ENCODE results near the gene UBAC1. TPM values are rescaled to one million over a fixed set of nuclear protein-coding genes. Genes with fewer than 3 reads are reported as not detected.

Gene UBAC1
- total and polyA plus RNA-seq, 2 donors: 24.6 to 59.8 TPM

DNA sequence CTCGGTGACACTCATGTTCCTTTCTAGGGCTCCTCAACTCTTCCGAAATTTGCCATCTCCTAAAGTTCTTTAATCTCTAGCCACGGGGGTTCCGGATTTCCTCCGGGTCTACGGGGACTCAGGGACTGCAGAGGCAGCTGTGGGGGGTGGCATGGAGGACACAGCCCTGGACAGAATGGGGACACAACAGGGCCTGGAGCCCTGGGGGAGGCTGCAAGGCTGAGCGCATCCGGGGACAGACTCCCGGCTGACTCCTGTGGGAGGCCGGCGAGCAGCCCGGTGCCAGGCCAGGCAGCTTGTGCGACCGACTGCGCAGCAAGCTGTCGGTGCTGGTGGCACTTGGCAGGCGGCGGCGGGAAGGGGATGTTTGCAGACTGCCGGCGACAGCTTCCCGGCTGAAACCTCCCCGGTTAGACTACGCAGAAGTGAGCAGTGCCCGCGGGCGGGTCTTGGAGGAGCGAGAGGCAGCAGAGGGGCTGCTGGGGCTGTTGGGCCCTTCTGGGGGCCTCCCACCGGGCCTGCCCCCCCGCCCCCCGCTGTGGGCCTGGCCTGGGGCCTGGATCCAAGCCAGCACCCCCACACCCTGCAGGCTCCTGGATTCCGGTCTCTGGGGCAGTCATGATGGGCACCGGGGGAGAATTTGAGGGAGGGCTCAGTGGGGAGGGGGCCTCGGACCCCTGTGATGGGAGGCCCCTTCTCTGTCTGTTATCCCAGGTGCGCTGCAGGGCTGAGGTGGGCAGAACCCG, 28.7 kb upstream of the UBAC1 start:
- no peak overlapping the region for H3K27ac ChIP-seq (ENCODE audit: low read depth)
- H3K4me1 ChIP-seq (ENCODE audit: insufficient read depth): no peaks in the 10 kb centered on the region
- DNase-seq (ENCODE audit: extremely low spot score): no peak
- H3K36me3 ChIP-seq (ENCODE audit: insufficient read depth): no peaks in the 10 kb centered on the region
- 54% methylated on average over 36 of the region's 36 CpGs for WGBS
- H3K4me3 ChIP-seq (ENCODE audit: low read depth, low read length): no peak overlapping the region

DNA sequence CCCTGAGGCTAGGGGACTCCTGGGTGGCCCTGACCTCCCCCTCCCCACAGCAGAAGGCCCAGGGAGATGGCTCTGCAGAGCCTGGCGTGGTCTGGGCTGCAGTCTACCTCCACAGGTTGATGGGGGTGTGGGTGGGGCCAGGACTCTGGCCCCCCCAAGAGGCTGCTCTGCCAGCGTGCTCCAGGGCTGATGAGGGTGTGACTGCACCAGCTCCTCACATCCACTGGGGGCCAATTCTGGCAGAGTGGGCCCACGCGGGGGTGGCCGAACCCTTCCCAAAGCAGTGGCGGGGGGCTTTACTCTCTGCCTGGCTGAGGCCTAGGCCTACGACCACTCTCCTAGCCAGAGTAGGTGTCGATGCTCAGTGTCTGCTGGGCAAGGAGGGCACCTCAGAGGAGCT, 28.0 kb upstream of the UBAC1 start:
- 91% methylated on average over 8 of the region's 8 CpGs for WGBS
- Histone ChIP-seq H3K4me1 (ENCODE audit: insufficient read depth) (no peaks in the 10 kb centered on the region), H3K4me3 (ENCODE audit: low read depth, low read length) (no peak overlapping the region), H3K36me3 (ENCODE audit: insufficient read depth) (no peaks in the 10 kb centered on the region), H3K27ac (ENCODE audit: low read depth) (no peak overlapping the region)
- DNase-seq (ENCODE audit: extremely low spot score): no peak

DNA sequence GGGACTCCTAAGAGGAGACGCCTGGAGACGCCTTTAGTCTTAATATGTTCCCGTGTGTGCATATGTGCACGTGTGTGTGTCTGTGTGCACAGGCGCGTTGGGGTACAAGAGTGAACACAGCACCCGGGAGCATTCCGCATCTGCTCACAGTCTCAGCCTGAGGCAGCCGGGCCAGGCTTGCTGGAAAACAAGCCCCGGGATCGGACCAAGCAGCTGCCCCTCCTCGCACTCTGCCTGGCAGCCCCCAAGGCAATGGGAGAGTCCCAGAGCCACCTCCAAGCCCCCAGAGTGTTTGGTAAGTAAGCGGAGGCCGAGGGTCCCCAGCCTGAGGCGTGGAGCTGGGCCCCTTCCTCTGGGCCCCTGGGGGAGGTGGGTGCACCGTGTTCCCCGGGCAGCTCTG, 27.3 kb upstream of the UBAC1 start:
- Histone ChIP-seq H3K4me3 (ENCODE audit: low read depth, low read length) (no peak overlapping the region), H3K27ac (ENCODE audit: low read depth) (no peak overlapping the region), H3K36me3 (ENCODE audit: insufficient read depth) (no peaks in the 10 kb centered on the region), H3K4me1 (ENCODE audit: insufficient read depth) (no peaks in the 10 kb centered on the region)
- WGBS: 89% methylated on average over 17 of the region's 17 CpGs
- no peak for DNase-seq (ENCODE audit: extremely low spot score)

DNA sequence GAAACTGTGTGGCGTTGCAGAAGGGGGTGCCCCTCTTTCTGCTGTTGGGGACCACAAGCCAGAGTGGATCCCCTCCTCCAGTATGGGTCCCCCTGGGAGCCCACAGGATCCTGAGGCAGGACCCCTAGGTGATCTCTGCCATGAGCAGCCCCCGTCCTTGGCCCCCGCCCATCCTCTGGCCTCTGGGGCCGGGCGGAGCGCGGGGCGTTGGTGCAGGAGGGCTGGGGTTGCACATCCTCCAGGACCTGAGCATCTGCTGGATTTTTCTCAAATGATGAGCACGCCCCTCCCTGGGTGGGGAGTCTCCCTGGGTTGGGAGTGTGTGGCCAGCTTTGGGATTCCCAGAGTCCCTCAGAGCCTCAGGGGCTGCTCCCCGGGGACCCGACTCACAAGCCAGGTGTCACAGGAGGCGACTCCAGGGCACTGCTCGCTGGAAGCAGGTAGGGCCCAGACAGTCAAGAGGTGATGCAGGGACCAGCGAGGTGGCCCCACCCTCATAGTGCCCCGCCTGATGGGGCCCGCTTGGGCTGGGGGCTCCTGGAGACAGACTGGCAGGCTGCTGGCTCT, 26.7 kb upstream of the UBAC1 start:
- Histone ChIP-seq H3K36me3 (ENCODE audit: insufficient read depth) (no peaks in the 10 kb centered on the region), H3K27ac (ENCODE audit: low read depth) (no peak overlapping the region), H3K4me1 (ENCODE audit: insufficient read depth) (no peaks in the 10 kb centered on the region), H3K4me3 (ENCODE audit: low read depth, low read length) (no peak overlapping the region)
- no peak for DNase-seq (ENCODE audit: extremely low spot score)
- 92% methylated on average over 16 of the region's 16 CpGs for WGBS

DNA sequence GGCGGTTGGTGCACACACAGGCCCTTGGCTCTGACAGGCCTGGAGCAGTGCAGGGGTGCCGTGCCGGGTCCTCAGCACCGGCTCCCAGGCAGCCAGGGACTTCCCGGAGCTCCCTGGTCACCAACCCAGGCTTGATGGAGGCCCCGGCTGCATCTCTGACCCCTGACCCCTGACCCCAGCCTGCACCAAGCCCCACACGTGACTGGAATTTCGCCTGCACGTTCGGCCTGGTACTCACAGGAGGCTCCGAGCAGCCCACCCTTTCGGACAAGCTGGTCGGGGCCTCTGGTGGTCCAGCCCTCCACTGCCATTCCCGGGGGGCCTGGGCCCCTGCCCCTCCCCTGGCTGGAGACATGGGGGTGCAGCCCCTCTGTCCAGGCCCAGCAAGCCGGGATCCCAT, 25.4 kb upstream of the UBAC1 start:
- WGBS: 80% methylated on average over 15 of the region's 15 CpGs
- H3K4me1 ChIP-seq (ENCODE audit: insufficient read depth): no peaks in the 10 kb centered on the region
- H3K4me3 ChIP-seq (ENCODE audit: low read depth, low read length): no peak overlapping the region
- no peak overlapping the region for H3K27ac ChIP-seq (ENCODE audit: low read depth)
- no peak for DNase-seq (ENCODE audit: extremely low spot score)
- no peaks in the 10 kb centered on the region for H3K36me3 ChIP-seq (ENCODE audit: insufficient read depth)

DNA sequence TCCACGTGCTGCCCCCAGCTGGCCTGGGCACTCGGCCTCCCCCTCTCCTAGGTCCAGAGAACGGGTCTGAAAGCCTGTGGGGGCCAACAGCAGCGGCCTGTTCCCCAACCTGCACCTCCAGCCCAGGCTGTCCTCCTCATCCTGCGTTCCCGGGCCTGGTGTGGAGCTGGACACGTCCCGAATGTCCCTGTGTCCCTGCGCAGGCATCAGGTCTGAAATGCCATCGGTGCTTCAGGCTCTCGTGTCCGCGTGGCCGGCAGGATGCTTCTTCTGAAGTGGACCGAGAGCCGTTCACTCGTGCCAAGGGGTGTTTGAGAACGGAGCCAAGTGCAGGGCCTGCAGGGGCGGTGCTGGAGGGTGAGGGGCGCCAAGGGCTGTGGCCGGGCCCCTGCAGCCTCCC, 24.7 kb upstream of the UBAC1 start:
- H3K4me3 ChIP-seq (ENCODE audit: low read depth, low read length): no peak overlapping the region
- H3K36me3 ChIP-seq (ENCODE audit: insufficient read depth): no peaks in the 10 kb centered on the region
- no peaks in the 10 kb centered on the region for H3K4me1 ChIP-seq (ENCODE audit: insufficient read depth)
- no peak overlapping the region for H3K27ac ChIP-seq (ENCODE audit: low read depth)
- DNase-seq (ENCODE audit: extremely low spot score): no peak
- 81% methylated on average over 21 of the region's 21 CpGs for WGBS

DNA sequence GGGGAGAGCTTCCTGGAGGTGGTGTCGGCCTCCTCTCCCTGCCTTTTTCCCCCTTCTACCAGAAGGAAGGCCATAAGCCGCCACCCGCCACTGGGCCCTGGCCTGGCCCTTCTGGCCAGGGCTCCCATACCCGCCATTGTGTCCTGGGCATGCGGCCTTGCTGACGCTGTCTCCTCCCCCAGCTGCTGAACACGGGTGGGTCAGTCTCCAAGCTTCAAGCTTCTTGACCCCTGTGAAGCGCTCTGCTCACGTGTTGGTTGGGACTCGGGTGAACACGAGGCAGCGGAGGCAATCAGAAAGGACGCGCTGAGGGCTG, 24.2 kb upstream of the UBAC1 start:
- Histone ChIP-seq H3K36me3 (ENCODE audit: insufficient read depth) (no peaks in the 10 kb centered on the region), H3K4me3 (ENCODE audit: low read depth, low read length) (no peak overlapping the region), H3K4me1 (ENCODE audit: insufficient read depth) (no peaks in the 10 kb centered on the region), H3K27ac (ENCODE audit: low read depth) (no peak overlapping the region)
- no peak for DNase-seq (ENCODE audit: extremely low spot score)
- 89% methylated on average over 14 of the region's 14 CpGs for WGBS

DNA sequence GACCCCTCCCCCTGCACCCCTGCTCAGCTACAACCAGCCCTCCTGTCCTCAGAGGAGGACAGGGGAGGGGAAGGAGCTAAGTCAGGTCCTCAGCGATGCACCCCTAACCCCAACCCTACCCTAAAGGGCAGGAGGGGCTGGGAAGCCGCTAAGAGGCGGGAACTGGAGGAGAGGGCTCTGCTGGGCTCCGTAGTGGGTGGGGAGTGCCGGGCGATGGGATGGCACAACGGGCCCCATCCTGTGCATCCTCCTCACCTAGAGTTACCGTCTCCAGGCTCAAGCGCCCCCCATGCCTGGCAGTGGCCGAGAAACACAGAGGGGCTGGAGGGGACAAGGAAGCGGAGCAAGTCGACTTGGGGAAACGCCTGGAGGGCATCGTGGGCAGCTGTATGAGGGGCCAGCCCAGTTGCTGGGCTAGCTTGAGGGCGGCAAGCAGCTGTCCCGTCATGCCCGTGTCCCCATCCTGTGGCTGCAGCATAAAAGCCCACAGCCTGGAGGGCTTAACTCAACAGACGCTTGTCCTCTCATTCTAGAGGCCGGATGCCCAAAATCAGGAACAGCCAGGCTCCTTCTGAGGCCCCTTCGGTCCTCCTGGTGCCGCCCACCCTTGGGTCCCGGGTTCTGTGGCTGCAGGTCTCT, 23.0 kb upstream of the UBAC1 start:
- WGBS: 54% methylated on average over 22 of the region's 22 CpGs
- Histone ChIP-seq H3K4me3 (ENCODE audit: low read depth, low read length) (no peak overlapping the region), H3K27ac (ENCODE audit: low read depth) (no peak overlapping the region), H3K4me1 (ENCODE audit: insufficient read depth) (no peaks in the 10 kb centered on the region), H3K36me3 (ENCODE audit: insufficient read depth) (no peaks in the 10 kb centered on the region)
- no peak for DNase-seq (ENCODE audit: extremely low spot score)

DNA sequence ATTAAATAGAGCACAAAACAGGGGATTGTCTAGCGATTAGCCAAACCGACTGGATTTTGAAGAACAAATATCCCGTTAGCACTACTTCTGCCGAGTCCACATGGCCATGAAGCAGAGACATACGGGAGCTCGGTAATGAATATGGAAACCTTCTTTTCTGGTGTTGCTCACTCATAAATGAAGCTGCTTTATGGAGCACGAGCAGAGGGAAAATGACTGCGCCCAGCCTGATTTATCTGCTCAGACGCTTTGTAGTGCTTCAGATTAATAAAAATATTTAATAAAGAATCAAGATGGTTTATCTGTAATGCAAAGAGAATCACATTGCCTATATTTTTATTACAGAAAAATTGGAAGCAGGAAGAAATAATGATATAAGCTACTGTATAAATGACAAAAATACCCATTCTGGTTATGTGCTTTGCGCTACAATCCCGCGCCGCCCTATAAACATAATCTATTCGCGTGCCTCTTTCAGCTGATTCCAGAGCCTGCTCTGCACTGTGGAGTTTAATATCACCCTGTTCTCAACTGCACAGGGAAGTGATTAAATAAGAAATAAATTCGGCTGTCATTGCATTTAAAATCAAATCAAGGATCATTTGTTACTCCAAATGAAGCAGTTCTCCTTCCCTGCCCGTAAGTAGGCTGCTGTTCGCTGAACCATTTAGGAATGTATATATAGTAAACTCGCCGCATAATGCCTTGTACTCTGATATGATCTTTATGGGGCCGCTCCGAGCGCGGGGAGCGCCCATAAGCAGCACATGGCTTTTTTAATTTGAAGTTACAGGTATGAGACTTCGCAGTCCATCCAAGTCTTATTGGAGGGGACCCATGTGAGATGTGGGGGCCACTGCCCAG, 22.3 kb upstream of the UBAC1 start:
- no peaks in the 10 kb centered on the region for H3K4me1 ChIP-seq (ENCODE audit: insufficient read depth)
- no peaks in the 10 kb centered on the region for H3K36me3 ChIP-seq (ENCODE audit: insufficient read depth)
- H3K4me3 ChIP-seq (ENCODE audit: low read depth, low read length): no peak overlapping the region
- WGBS: 46% methylated on average over 26 of the region's 26 CpGs
- no peak overlapping the region for H3K27ac ChIP-seq (ENCODE audit: low read depth)
- DNase-seq (ENCODE audit: extremely low spot score): no peak

DNA sequence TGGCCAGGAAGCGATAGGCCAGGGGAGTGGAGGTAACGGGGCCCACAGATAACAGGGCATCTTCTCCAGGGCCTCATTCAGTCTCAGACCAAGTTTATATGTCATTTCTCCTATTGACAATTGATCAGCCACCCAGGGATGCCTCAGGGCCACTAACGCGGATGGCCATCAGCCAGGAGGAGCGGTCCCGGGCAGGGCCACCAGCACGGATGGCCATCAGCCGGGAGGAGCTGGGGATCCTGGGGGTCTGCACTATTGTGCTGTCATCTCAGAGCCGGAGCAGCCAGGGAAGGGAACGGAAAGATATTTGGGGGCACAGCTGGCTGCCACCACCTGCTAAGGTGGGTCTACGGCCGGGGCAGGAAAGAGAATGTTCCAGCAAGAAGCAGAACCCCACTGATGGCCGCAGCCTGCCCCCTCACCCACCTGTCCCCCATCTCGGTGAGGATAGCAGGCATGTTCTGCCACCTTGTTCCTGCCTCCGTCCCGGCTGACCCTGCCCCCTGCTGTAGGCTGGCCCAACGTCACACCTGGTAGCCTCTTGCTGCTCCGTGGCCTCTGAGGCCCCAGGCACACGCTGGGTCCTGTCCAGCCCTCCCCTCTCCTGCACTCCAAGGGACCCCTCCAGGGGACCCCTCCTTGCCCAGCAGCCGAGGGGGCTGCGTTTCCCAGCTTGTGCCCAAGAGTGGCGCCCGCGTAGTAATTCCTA, 21.5 kb upstream of the UBAC1 start:
- Histone ChIP-seq H3K4me3 (ENCODE audit: low read depth, low read length) (no peak overlapping the region), H3K4me1 (ENCODE audit: insufficient read depth) (no peaks in the 10 kb centered on the region), H3K36me3 (ENCODE audit: insufficient read depth) (no peaks in the 10 kb centered on the region), H3K27ac (ENCODE audit: low read depth) (no peak overlapping the region)
- no peak for DNase-seq (ENCODE audit: extremely low spot score)
- 87% methylated on average over 24 of the region's 24 CpGs for WGBS

DNA sequence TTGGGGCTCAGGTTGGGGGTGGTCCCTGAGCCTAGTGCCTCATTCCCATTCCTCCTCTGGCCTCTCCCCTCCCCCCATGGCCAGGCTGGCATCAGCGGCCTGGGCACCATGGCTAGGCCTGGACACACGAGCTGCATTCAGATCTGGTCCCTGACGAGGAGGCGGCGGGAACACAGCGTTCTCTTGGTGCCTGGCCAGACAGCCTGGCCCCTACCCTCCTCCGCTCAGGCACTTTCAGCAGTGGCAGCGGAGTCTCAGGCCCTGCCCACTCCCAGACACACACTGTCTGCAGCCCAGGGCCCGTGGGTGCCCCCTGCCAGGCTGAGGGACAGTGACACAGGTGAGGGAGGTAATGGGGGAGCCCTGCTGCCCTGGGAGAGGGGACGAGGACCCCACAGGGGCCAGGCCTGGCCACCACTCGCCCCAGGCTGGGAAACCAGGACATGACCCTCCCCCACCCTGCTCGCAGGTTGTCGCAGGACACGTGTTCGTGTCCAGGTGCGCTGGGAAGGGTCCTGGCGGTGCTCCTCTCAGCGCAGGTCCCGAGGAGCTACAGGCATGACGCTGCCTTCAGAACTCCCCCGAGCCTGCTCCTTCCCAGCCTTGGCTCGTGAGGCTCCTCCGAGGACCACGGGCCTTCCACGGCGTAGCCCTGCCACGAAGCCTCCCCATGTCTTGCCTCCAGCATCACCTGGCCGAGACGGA, 19.9 kb upstream of the UBAC1 start:
- 93% methylated on average over 29 of the region's 29 CpGs for WGBS
- H3K36me3 ChIP-seq (ENCODE audit: insufficient read depth): no peaks in the 10 kb centered on the region
- no peak overlapping the region for H3K27ac ChIP-seq (ENCODE audit: low read depth)
- DNase-seq (ENCODE audit: extremely low spot score): no peak
- H3K4me1 ChIP-seq (ENCODE audit: insufficient read depth): peaks cover 2% of the 10 kb centered on the region
- no peak overlapping the region for H3K4me3 ChIP-seq (ENCODE audit: low read depth, low read length)

DNA sequence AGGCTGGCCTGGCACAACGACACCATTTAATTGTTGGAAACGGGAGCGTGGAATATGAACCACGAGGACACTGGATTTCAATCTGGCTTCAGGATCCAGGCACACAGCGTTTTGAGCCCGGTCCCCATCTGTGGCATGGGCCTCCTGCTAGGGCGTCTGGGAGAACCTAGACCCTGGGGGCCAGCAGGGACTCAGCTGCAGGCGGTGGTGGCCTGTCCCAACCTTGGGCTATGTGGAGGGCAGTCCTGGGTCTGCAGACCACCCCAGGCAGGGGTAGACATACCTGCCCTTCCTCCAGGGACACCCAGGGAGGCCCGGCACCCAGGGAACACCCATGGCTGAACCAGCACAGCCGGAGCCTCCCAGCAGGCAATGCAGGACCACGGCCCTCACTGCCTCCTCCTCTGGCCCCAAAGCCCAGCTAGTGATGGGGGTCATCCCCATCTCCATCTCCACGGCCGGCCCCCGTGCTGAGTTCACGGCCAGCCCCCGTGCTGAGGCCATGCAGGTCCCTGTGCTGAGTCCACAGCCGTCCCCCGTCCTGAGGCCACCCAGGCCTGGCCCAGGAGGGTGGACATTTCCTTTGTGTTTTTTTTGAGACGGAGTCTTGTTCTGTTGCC, 18.5 kb upstream of the UBAC1 start:
- no peaks in the 10 kb centered on the region for H3K36me3 ChIP-seq (ENCODE audit: insufficient read depth)
- no peak overlapping the region for H3K27ac ChIP-seq (ENCODE audit: low read depth)
- DNase-seq (ENCODE audit: extremely low spot score): no peak
- peaks cover 2% of the 10 kb centered on the region for H3K4me1 ChIP-seq (ENCODE audit: insufficient read depth)
- H3K4me3 ChIP-seq (ENCODE audit: low read depth, low read length): no peak overlapping the region
- 73% methylated on average over 19 of the region's 19 CpGs for WGBS

All from urinary bladder (tissue), 4 donors.